Measurements from ENCODE around the gene SPATS2. TPM values are rescaled to one million over a fixed set of nuclear protein-coding genes. Genes with fewer than 3 reads are reported as not detected.
A peak's percentile ranks its signal among the peaks of the same experiment; 100 is the strongest.

SPATS2 gene
- total RNA-seq, 1 experiment from 2014 or later: 74.2 TPM

DNA sequence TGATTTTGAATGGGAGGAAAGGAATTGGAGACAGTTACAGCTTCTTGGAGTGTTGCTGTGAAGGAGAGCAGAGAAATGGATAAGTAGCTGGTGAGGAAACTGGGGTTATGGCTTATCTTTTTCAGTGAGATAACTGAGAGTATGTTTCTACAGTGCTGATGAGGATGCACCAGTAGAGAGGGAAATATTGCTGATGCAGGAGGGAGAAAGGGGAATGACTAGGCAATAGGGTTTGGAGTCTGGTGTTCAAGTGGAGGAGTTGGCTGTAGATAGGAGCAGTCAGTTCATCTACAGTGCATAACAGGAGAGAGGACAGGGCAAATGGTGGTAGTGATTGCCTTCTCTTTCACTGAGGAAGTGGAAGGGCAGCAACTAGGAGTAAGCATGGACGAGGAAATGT, 33.0 kb downstream of the SPATS2 start:
- ATAC-seq (no peak), DNase-seq (ENCODE audit: low read depth, low spot score) (no peak)
- Histone ChIP-seq H2AFZ (ENCODE audit: low read depth, low read length, poor library complexity, severe bottlenecking) (no peak overlapping the region), H3K9me2 (ENCODE audit: insufficient read depth) (no peaks in the 10 kb centered on the region), H3K79me2 (ENCODE audit: insufficient read depth, low read length) (peaks cover 97% of the 10 kb centered on the region), H3K4me1 (ENCODE audit: control insufficient read depth in 1 of 2, insufficient read depth in 2 of 2, low read length in 2 of 2) (peaks cover 27 to 29% of the 10 kb centered on the region in 2 experiments), H3K4me2 (ENCODE audit: low read length) (no peak overlapping the region), H3K36me3 (ENCODE audit: control insufficient read depth in 1 of 2, insufficient read depth in 2 of 2, low read length in 2 of 2) (no peaks in the 10 kb centered on the region), H3K9ac (ENCODE audit: low read length) (no peak overlapping the region), H3K4me3 (replicated peaks in 1 of 2; ENCODE audit: low read depth in 1 of 2, low read length in 2 of 2) (no peak overlapping the region), H4K20me1 (ENCODE audit: insufficient read depth) (peaks cover 3% of the 10 kb centered on the region; the same call in 1 of the 2 replicates), H3K27me3 (ENCODE audit: insufficient read depth, low read length) (no peaks in the 10 kb centered on the region), H3K9me3 (ENCODE audit: control insufficient read depth in 1 of 2, insufficient read depth in 1 of 2, low read depth in 1 of 2, low read length in 2 of 2) (no peaks in the 10 kb centered on the region), H3K27ac (ENCODE audit: low read depth, low read length) (no peak overlapping the region)
- ChIA-PET RAD21 (ENCODE audit: low non-redundant PET in 1 of 2, low total read pairs in 2 of 2, uncharacterized antibody in 2 of 2, unreplicated experiment in 2 of 2) (no interaction called here), POLR2A (interaction anchor here (1.2 kb wide), 1 partner anchor 16 kb away, joined by 3 read pairs; no protein-coding TSS in a partner anchor), CTCF (no interaction called here)
- TF ChIP-seq POLR2AphosphoS5 (IDR thresholded peaks at IDR 0.05; ENCODE audit: low read depth, low read length) (no peak), EGR1 (IDR thresholded peaks at IDR 0.05; ENCODE audit: low read depth) (no peak), JUND (IDR thresholded peaks at IDR 0.05) (no peak), ELF1 (IDR thresholded peaks at IDR 0.05; ENCODE audit: borderline replicate concordance, low read depth) (no peak), SIN3A (IDR thresholded peaks at IDR 0.05; ENCODE audit: low read depth) (no peak), MAX (IDR thresholded peaks at IDR 0.05) (no peak), SP1 (IDR thresholded peaks at IDR 0.05; ENCODE audit: low read depth) (no peak), POLR2A (IDR thresholded peaks at IDR 0.05; ENCODE audit: borderline replicate concordance, extremely low read depth, insufficient read depth, insufficient read length) (no peak), RAD21 (IDR thresholded peaks at IDR 0.05; ENCODE audit: low read depth) (no peak)
- TF ChIP-seq, protein P1, sequence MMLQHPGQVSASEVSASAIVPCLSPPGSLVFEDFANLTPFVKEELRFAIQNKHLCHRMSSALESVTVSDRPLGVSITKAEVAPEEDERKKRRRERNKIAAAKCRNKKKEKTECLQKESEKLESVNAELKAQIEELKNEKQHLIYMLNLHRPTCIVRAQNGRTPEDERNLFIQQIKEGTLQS (IDR thresholded peaks at IDR 0.05): no peak
- intact Hi-C loops (cut with micrococcal nuclease): no loop called here
- no TSS peak for BruUV-seq (replicated peaks)

DNA sequence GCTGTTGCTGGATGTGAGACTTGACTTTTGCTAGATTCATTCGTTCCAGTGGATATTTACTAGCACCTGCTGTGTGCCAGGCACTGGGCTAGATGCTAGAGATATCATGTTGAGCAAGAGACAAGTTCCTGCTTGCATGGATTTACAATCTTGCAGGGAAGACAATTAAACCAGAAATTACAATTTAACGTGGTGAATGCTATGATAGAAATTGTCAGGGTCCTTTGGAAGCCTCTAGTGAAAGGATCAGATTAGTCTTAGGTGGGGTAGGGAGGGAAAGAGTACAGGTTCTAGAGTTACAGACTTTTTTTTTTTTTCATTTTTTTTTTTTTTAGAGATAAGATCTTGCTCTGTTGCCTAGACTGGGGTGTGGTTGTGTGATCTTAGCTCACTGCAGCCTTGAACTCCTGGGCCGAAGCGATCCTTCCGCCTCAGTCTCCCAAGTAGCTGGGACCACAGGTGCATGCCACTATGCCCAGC, 36.7 kb downstream of the SPATS2 start:
- Histone ChIP-seq H3K4me2 (ENCODE audit: low read length) (0 out of 2 replicates have a peak overlapping the region, but pooled peaks have one; percentile 0), H3K9me3 (ENCODE audit: control insufficient read depth in 1 of 2, insufficient read depth in 1 of 2, low read depth in 1 of 2, low read length in 2 of 2) (no peaks in the 10 kb centered on the region), H3K36me3 (ENCODE audit: control insufficient read depth in 1 of 2, insufficient read depth in 2 of 2, low read length in 2 of 2) (no peaks in the 10 kb centered on the region; a peak in 1 of 4 replicates), H3K4me3 (replicated peaks in 1 of 2; ENCODE audit: low read depth in 1 of 2, low read length in 2 of 2) (no peak overlapping the region), H3K9ac (ENCODE audit: low read length) (no peak overlapping the region), H3K27ac (ENCODE audit: low read depth, low read length) (peak overlapping the region; percentile 32; the same call in 1 of the 2 replicates), H3K4me1 (ENCODE audit: control insufficient read depth in 1 of 2, insufficient read depth in 2 of 2, low read length in 2 of 2) (peaks cover 27 to 29% of the 10 kb centered on the region in 2 experiments), H3K27me3 (ENCODE audit: insufficient read depth, low read length) (no peaks in the 10 kb centered on the region), H3K9me2 (ENCODE audit: insufficient read depth) (no peaks in the 10 kb centered on the region), H3K79me2 (ENCODE audit: insufficient read depth, low read length) (peaks cover 92% of the 10 kb centered on the region), H2AFZ (ENCODE audit: low read depth, low read length, poor library complexity, severe bottlenecking) (no peak overlapping the region), H4K20me1 (ENCODE audit: insufficient read depth) (peaks cover 3% of the 10 kb centered on the region; the same call in 1 of the 2 replicates)
- ChIA-PET CTCF (no interaction called here), POLR2A (no interaction called here), RAD21 (ENCODE audit: low non-redundant PET in 1 of 2, low total read pairs in 2 of 2, uncharacterized antibody in 2 of 2, unreplicated experiment in 2 of 2) (no interaction called here)
- BruUV-seq (replicated peaks): no TSS peak
- DNase-seq (ENCODE audit: low read depth, low spot score) (no peak), ATAC-seq (no peak; the same call in 1 of the 2 replicates)
- TF ChIP-seq FOSL1 (IDR thresholded peaks at IDR 0.05; ENCODE audit: low read depth) (no peak), RAD21 (IDR thresholded peaks at IDR 0.05; ENCODE audit: low read depth) (no peak), ZFX (IDR thresholded peaks at IDR 0.05) (no peak)
- intact Hi-C loops (cut with micrococcal nuclease): no loop called here
